ENCODE results near the gene CCDC68. TPM values are rescaled to one million over a fixed set of nuclear protein-coding genes. Genes with fewer than 3 reads are reported as not detected.

Gene CCDC68
- total RNA-seq, 1 experiment from 2014 or later, result 6.9 TPM

DNA sequence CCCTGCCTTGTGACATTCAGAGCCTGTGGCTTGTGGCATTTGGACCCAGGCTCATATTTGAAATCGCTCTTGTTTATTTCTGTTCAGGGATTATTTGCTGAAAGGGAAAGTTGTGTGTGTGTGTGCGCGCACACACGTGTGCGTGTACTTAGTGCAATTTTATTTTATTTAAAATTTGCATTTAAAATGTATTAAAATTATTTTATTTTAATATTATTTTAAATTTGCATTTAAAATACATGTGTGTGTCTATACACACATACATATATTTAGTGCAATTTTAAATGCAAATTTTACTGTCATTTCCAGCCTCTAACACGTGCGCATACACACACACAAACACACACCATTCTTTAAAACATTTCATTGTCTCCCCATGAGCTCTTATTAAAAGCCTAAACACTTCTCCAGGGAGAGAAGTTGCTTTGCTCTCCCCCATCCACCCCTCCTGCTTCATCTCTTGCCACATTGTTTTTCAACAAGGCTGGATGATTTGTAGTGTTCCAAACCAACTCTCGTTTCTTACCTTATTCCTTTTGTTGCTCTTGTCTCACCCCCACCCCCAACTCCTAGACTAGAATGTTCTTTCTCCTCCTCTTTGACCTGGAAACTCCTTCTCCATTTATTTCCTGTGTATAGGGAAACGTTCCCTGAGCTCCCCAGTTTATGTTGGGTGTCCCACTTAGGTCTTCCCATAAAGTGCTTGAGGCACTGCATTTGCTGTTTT, 3.8 kb upstream of the CCDC68 start:
- BruUV-seq (replicated peaks), result no TSS peak
- intact Hi-C loops (cut with micrococcal nuclease; ENCODE audit: unreplicated experiment), result no loop called here
- no peaks in the 10 kb centered on the region for H3K27me3 Mint-ChIP-seq (ENCODE audit: insufficient read depth, unreplicated experiment)
- H3K9me3 ChIP-seq, result no peaks in the 10 kb centered on the region
- no peaks in the 10 kb centered on the region for H3K36me3 Mint-ChIP-seq (ENCODE audit: insufficient read depth, unreplicated experiment)
- POLR2A ChIA-PET, result no interaction called here
- no peak for DNase-seq
- no peaks in the 10 kb centered on the region for H3K4me1 ChIP-seq
- H3K36me3 ChIP-seq (ENCODE audit: control insufficient read depth, insufficient read depth, low read length), result no peaks in the 10 kb centered on the region
- no peaks in the 10 kb centered on the region for H3K27me3 ChIP-seq (replicated peaks; ENCODE audit: control insufficient read depth, insufficient read depth, low read length)
- no peak overlapping the region for H3K27ac Mint-ChIP-seq (ENCODE audit: unreplicated experiment)
- H3K9me3 Mint-ChIP-seq (ENCODE audit: unreplicated experiment), result no peaks in the 10 kb centered on the region
- peaks cover 7% of the 10 kb centered on the region for H3K4me1 Mint-ChIP-seq (ENCODE audit: low read depth, unreplicated experiment)
- CTCF ChIA-PET, result no interaction called here
- no peak overlapping the region for H3K4me3 Mint-ChIP-seq (ENCODE audit: unreplicated experiment)
- TF ChIP-seq, protein P1, sequence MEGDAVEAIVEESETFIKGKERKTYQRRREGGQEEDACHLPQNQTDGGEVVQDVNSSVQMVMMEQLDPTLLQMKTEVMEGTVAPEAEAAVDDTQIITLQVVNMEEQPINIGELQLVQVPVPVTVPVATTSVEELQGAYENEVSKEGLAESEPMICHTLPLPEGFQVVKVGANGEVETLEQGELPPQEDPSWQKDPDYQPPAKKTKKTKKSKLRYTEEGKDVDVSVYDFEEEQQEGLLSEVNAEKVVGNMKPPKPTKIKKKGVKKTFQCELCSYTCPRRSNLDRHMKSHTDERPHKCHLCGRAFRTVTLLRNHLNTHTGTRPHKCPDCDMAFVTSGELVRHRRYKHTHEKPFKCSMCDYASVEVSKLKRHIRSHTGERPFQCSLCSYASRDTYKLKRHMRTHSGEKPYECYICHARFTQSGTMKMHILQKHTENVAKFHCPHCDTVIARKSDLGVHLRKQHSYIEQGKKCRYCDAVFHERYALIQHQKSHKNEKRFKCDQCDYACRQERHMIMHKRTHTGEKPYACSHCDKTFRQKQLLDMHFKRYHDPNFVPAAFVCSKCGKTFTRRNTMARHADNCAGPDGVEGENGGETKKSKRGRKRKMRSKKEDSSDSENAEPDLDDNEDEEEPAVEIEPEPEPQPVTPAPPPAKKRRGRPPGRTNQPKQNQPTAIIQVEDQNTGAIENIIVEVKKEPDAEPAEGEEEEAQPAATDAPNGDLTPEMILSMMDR (IDR thresholded peaks at IDR 0.05; ENCODE audit: insufficient read depth in 1 of 2, low read depth in 1 of 2, low read length in 1 of 2, severe bottlenecking in 1 of 2, unreplicated experiment in 1 of 2), result no peak
- no peak overlapping the region for H3K4me3 ChIP-seq (ENCODE audit: low read depth, low read length)

DNA sequence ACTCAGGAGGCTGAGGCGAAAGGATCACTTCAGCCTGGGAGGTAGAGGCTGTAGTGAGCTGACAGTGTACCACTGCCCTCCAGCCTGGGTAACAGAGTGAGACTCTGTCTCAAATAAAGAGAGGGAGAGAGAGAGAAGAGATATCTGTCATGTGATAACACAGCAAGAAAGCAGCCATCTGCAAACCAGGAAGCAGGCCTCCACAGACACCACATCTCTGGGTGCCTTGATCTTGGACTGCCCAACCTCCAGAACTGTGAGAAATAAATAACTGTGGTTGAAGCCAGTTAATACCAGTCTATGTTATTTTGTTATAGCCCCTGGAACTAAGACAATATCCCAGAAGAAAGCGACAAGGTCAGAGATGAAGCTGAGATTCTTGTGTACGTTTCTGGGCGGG, 2.6 kb upstream of the CCDC68 start:
- POLR2A ChIA-PET, result no interaction called here
- peaks cover 8% of the 10 kb centered on the region; the same call in 1 of the 2 replicates for H3K4me1 ChIP-seq
- H3K4me3 Mint-ChIP-seq (ENCODE audit: unreplicated experiment), result no peak overlapping the region
- no peak overlapping the region for H3K27ac Mint-ChIP-seq (ENCODE audit: unreplicated experiment)
- intact Hi-C loops (cut with micrococcal nuclease; ENCODE audit: unreplicated experiment), result no loop called here
- CTCF ChIA-PET, result no interaction called here
- no peak for DNase-seq
- H3K9me3 ChIP-seq, result no peaks in the 10 kb centered on the region
- no peaks in the 10 kb centered on the region for H3K9me3 Mint-ChIP-seq (ENCODE audit: unreplicated experiment)
- TF ChIP-seq, protein P1 (IDR thresholded peaks at IDR 0.05; ENCODE audit: insufficient read depth in 1 of 2, low read depth in 1 of 2, low read length in 1 of 2, severe bottlenecking in 1 of 2, unreplicated experiment in 1 of 2), result no peak
- H3K27me3 ChIP-seq (replicated peaks; ENCODE audit: control insufficient read depth, insufficient read depth, low read length), result no peaks in the 10 kb centered on the region
- H3K4me1 Mint-ChIP-seq (ENCODE audit: low read depth, unreplicated experiment), result peaks cover 14% of the 10 kb centered on the region
- no peak overlapping the region for H3K4me3 ChIP-seq (ENCODE audit: low read depth, low read length)
- no TSS peak for BruUV-seq (replicated peaks)
- H3K27me3 Mint-ChIP-seq (ENCODE audit: insufficient read depth, unreplicated experiment), result no peaks in the 10 kb centered on the region
- no peaks in the 10 kb centered on the region for H3K36me3 Mint-ChIP-seq (ENCODE audit: insufficient read depth, unreplicated experiment)
- no peaks in the 10 kb centered on the region for H3K36me3 ChIP-seq (ENCODE audit: control insufficient read depth, insufficient read depth, low read length)

DNA sequence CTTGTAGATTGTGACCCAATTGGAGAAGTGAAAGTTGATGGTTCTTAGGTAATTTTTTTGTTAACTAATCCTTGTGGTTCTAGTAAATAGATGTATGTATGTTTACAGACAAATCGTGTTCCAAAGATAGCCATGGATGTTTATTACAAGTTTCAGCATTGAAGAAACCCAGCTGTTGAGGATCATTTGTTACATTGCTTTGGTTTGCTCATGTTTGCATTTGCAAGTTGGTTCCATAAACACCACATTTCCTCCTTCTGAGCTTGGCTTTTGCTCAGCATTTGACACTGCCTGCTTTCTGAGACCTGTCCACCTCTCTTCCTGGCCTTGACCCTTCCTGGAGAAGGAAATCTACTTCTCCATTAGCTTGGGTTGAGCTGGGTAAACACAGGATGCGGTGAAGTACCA, 1.8 kb upstream of the CCDC68 start:
- no peaks in the 10 kb centered on the region for H3K36me3 Mint-ChIP-seq (ENCODE audit: insufficient read depth, unreplicated experiment)
- TF ChIP-seq, protein P1 (IDR thresholded peaks at IDR 0.05; ENCODE audit: insufficient read depth in 1 of 2, low read depth in 1 of 2, low read length in 1 of 2, severe bottlenecking in 1 of 2, unreplicated experiment in 1 of 2), result no peak
- no peak overlapping the region for H3K27ac Mint-ChIP-seq (ENCODE audit: unreplicated experiment)
- no peak for DNase-seq
- H3K9me3 Mint-ChIP-seq (ENCODE audit: unreplicated experiment), result no peaks in the 10 kb centered on the region
- Histone ChIP-seq H3K27me3 (replicated peaks; ENCODE audit: control insufficient read depth, insufficient read depth, low read length) (no peaks in the 10 kb centered on the region), H3K4me1 (peaks cover 8% of the 10 kb centered on the region; the same call in 1 of the 2 replicates), H3K9me3 (no peaks in the 10 kb centered on the region), H3K4me3 (ENCODE audit: low read depth, low read length) (no peak overlapping the region), H3K36me3 (ENCODE audit: control insufficient read depth, insufficient read depth, low read length) (no peaks in the 10 kb centered on the region)
- peaks cover 14% of the 10 kb centered on the region for H3K4me1 Mint-ChIP-seq (ENCODE audit: low read depth, unreplicated experiment)
- no peak overlapping the region for H3K4me3 Mint-ChIP-seq (ENCODE audit: unreplicated experiment)
- intact Hi-C loops (cut with micrococcal nuclease; ENCODE audit: unreplicated experiment), result no loop called here
- BruUV-seq (replicated peaks), result no TSS peak
- ChIA-PET POLR2A (no interaction called here), CTCF (no interaction called here)
- no peaks in the 10 kb centered on the region for H3K27me3 Mint-ChIP-seq (ENCODE audit: insufficient read depth, unreplicated experiment)

All from Caco-2 (cell line).